IPS DF 19.7 (cell line): Measurements from ENCODE around the gene ALX4.

Experiments used
- DNase-seq: peaks from one replicate; pipeline ENCODE4 v3.0.0-alpha.2; 2013; ENCODE audit warnings: low read depth, low spot score

The ALX4 gene

DNA sequence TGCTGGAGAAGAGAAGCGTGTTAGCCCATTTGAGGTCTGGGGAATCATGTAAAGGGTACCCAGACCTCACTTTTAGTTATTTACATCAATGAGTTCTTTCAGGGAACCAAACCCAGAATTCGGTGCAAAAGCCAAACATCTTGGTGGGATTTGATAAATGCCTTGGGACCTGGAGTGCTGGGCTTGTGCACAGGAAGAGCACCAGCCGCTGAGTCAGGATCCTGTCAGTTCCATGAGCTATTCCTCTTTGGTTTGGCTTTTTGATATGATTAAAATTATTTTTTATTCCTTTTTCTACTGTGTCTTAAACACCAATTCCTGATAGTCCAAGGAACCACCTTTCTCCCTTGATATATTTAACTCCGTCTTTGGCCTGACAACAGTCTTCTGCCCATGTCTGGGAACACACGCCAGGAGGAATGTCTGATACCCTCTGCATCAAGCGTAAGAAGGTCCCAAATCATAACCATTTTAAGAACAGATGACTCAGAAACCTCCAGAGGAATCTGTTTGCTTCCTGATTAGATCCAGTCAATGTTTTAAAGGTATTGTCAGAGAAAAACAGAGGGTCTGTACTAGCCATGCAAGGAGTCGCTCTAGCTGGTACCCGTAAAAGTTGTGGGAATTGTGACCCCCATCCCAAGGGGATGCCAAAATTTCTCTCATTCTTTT lies 65.2 kb downstream of the ALX4 start:
- no peak for DNase-seq

DNA sequence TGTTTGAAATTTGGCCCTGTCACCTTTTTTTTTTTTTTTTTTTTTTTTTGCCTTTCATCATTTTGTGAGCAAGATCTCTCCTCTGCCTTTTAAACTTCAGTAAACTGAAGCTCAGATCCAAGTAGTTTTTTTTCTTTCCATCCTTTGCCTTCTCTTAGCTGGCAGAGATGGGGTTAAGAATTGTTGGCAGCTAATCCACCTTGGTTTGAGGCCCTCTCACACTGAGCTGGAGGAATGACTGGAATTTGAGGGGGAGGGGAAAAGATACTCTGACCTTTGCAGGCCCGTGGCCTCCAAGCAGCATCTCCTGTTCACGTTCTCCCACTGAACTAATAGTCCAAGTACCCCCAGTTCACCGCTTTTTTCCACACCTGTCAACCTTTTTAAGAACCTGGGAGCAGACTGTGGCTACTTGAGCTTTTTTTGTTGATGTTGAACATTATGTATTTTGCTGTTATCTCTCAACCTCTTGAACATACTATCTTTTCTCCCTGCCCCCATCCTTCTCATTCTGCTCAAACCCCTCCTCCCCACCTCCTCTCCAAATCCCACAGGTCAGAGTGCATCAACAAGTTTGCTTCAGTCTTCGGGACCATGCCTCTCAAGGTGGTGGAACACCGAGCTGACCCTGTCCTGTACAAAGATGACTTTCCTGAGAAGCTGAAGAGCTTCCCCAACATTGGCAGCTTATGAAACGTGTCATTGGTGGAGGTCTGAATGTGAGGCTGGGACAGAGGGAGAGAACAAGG lies 66.2 kb downstream of the ALX4 start:
- peak; percentile 92 for DNase-seq

DNA sequence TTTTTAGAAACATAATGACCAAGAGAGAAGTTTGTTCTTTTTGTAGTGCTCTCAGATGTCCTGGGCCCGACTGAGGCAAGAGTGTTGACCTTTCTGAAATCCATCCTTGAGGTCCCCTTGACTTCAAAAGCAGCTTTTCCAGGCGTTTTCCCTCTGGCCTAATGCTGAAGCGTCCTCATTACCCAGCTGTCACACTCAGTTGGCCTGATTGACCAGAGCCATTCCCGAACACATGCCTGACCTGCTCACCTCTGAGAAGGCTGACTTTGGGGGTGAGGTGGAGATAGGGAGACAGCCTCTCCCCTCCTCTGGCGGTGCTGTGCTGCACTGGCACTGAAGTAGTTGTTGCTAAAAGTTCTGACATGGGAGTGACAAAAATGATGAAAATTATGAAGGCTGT lies 66.9 kb downstream of the ALX4 start:
- DNase-seq: no peak

DNA sequence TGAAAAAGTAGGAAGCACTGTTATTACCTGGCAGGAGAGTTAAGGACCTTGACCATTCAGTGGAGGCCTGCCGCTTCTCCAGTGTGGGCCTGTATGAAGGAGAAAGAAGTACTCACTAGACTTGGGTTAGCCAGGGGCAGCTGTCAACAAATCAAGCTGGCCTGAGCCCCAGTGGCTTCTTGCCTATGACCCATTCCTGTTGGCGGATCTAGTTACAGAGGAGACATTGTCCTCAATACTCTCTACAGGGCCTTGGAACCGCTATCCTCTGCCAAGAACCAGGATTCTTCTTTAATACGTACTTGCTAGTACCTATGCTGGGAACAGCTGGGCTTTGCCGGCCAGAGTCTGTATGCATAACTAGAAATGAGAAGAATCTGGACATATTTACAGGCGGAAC lies 68.1 kb downstream of the ALX4 start:
- DNase-seq: no peak

DNA sequence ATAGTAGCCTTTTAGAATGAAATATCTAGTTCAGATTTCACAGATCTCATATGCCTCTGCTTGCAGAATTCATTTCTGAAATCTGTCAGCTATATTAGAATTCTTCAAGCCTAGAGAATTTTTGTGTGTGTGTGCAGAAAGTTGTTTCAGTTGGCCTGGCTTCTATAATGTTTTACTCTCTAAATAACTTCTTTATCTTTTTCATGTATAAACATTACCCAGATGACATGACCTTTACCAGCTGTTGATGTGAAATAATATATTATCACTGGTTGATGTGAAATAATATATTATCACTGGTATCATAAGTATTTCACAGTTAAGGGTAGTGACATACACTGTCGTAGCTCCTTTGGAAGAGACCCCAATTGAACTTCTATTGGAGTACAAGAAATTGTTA lies 72.8 kb downstream of the ALX4 start:
- no peak for DNase-seq

DNA sequence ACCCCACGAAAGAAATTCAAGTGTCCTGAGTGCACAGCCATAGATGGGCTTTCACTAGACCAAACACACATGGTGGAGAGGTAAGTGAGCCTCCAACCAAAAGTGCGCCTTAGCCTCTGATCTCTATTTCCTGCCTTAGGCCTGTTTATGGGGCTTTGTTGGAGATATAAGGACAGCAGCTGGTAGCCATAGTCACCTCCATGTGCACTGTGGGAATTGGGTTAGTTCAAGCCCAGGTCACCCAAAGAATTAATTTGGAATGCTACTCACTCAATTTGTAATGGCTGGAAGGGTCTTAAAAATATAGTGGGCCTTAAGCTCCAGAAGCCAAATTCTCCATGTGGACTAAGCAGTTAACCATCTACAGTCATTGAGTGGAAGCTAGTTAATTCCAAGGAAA lies 73.6 kb downstream of the ALX4 start:
- no peak for DNase-seq

DNA sequence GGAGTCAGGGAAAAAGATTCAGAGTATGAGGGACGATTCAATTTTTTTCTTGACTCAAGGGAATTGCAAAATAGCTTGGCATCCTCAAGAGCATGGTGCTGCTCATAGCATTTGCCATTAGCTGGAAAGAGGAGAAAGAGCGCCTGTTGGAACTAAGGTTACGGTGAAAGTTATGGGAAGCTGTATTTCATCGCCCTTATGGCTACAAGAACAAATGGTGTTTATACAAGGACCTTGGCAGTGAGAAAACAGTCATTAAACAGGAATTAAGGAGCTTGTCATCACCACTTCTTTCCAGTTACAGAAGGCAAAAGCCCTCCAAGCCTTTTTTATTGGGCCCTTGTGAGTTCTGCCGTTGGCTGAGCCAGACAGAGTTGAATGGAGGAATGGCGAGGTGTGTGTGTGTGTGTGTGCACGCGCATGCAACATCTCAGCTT lies 74.2 kb downstream of the ALX4 start:
- DNase-seq: no peak

DNA sequence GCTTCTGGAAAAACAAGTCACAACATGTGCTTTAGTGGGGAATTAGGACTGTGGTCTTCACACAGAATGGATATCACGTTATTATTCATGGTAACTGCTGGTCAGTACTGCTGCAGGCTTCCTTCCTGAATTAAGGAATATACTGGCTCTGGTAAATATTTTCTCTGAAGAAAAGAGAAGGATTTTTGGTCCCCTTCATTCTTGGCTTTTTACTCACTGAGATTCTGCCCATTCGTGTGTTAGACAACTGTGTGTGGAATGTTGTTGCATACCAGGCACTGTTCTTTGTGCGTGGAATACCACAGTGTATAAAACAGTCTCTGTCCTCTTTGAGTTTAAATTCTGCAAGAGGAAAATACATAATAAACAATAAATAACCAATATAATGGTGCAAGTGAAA lies 80.3 kb downstream of the ALX4 start:
- DNase-seq: no peak

DNA sequence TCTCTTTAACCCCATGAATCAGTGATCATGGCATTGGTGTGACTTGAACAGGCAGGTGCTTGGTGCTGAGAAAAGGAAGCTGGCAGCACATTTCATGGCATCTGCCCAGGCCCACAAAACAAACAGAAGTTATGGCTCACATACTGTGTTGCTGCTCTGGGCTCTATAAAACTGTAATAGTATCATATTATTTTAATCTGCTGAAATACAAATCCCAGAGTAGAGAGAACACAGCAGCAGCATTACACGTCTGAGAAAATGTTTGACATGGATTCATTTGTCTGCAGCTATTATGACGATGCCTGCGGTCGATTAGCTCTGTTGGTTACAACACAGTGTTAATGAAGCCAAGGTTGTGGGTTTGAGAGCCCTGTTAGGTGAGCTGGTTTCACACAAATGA lies 80.8 kb downstream of the ALX4 start:
- no peak for DNase-seq

DNA sequence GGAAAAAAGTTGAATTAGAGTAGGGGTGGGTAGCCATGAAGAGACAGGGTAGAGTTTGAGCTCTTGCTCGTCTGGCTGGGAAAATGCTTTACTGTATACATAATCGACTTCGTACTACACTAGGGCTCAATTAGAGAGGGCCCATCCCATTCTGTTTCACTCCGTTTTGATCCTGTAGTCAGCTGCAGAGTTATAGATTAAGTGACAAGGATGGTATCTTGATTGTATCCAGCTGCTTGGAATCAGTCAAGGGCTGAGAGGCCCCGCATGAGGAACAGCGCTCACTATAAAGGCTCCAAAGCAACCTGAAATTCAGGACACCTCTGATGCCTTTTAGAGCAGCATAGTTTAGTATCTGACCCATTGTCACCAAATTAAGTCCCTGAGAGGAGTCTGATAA lies 81.6 kb downstream of the ALX4 start:
- DNase-seq: no peak

DNA sequence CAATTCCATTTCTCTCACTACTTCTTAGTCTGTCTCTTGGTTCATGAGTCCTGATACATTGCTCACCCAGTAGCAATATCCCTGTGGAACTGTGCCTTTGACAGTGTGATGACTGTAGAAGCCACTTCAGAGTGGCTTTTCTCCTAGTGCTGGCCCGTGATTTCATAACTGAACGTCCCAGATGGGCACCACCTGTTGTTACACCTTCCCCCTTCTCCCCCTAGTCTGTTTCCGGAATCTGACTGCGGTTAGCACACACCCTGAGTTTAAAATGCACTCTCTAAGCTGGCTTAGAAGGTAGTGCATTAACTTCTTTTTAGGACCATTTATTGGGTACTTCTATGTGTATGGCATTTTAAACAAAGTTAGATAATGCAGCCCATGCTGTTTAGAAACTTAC lies 83.0 kb downstream of the ALX4 start:
- DNase-seq: no peak

DNA sequence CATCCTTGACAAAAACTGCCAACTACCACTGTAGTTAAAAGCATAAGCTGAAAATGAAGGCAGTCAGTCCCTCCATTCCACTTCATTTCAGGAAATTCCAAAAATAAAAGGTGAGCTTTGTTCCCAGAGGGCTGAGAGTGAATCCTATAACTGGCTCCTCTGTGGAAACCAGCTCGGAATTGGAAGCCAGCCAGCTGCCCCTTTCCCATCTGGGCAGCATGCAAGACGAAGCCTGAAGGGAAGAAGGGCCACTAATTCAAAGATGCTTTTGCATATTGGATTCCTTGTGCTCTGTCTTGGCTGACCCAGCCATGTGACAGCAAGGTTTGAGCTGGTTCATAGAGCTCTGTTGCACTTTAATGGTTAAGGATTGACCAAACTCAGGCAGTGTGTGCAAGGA lies 83.4 kb downstream of the ALX4 start:
- DNase-seq: no peak

DNA sequence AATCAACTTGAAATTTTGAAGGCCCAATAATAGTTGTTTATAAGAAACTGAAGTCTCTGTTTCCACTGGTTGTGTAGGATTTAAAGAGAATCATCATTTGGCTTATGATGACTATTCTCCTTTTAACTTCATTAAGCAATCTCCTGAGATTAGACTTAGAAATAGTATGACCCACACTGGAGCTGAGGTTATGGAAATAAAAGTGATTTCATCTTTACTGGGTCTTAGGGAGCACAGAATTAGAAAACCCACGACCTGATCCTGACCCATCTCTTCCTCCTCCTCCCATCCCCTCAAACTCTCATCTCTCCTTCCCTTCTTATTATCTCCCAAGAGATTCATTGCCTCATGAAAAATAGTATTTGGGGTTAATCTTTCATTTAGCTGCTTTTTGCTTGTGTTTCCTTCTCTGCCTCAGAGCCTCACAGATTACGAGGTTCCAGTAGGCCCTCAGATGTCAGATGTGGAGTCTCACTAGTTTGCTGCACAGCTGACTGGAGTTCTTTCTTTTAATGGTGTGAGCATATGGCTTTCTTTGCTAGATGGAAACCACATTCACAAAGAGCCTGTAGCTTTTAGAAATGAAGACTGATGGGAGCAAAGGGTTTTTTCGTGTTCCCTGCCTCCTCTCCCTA lies 85.0 kb downstream of the ALX4 start:
- no peak for DNase-seq

DNA sequence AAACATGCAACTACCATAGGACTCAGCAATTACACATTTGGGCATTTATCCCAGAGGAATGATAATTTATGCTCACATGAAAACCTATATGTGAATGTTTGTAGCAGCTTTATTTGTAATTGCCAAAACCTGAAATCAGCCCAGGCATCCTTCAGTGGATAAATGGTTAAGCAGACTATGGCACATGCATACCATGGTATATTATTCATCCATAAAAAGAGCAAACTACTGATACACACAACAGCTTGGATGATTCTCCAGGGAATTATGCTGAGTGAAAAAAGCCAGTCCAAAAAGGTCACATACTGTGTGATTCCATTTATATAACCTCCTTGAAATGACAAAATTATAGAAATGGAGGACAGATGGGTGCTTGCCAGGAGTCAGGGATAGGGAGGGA lies 86.7 kb downstream of the ALX4 start:
- no peak for DNase-seq

DNA sequence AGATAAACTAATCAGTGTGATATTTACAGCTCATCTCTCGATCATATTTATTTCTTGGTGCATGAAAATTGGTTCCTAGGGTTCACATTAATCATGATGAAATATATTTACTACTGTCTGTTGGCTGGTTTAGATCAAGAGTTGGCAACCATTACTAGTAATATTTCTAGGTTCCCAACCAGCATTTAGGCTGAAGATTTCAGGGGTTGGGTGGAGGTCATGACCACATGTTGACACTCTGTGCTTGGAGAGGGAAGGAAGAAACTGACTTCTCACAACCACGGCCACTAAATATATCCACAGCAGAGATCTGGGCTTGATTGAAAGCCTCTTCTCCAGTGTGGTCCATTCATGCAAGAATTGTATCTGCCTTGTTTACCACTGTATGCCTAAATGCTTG lies 87.9 kb downstream of the ALX4 start:
- no peak for DNase-seq

DNA sequence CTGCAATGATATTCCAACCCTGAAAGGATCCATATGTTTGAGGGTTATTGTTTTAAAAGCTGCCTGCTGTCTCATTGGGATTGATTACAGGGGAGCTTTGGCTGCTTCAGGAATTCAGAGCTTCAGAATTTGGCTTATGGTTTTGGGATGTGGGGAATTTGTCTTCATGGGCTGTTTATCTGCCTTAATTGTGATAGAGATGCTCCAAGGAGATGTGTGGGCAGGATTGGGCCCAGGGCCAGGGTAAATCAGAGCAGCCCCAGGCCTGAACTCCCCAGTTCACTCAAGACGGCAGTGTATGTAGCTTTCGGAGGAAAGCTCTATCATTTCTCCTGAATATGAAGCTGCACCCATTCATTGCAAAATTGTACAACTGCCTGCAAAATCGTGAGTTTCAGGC lies 88.5 kb downstream of the ALX4 start:
- DNase-seq: no peak

DNA sequence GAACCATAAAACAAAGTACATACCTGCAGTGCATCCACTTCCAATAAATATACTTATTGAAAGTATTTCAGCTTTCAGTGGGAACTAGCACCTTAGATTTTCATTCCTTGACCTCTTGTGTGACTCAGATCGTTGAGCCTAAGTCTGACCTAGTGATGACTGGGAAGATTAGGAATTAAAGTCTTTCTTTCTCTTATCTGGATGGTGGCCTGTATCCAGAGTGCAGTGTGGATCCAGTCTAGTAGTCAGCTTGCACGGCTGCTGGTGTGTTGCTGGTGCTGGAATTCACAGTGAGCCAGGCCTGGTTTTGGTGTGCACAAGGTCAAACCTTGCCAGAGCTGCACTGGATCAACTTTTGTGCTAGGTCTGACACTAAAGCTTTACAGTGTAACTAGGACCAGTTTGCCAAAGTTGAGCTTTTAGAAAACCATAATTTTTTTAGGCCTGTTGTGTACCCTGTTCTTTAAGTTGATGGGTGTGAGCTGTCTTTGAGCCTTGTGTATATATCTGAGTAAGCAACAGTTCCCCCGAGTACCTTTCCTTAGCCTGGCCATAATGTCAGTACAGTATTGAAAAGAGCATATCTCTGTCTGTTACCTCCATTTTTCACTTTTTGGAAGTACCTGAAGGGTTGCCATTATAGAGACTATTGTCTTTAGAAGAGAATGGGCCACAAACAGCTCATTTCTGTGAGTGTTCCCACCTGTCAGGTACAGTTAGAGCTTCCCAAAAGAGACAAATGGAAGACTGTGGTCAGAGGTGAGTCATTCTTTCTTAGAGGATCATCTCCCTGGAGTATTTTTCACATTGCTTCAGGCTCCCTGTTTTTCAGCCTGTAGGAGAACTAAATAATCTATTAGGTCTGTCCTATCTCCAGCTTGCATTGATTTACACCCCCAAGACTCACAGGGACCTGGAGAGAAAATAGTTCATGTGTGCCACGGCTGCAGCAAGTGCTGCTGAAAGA lies 89.8 kb downstream of the ALX4 start:
- DNase-seq: no peak

DNA sequence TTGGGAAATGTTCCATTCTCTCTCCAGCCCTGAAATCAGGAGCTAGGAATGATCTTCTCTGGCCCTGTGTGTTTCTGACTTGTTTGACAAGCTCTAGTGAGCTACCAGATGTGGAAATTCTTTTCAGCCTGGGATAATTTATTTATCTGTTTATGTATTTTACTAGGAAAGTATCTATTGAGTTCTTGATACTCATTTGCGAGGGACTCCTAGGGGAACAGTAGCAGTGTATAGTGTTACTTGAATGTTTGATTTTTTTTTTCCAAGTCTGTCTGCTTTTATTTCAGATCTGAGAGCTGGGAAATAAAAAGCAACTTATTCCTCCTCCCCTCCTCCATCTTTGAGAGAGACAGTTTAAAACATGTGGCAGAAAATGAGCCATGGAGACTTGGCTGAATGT lies 92.5 kb downstream of the ALX4 start:
- no peak for DNase-seq

DNA sequence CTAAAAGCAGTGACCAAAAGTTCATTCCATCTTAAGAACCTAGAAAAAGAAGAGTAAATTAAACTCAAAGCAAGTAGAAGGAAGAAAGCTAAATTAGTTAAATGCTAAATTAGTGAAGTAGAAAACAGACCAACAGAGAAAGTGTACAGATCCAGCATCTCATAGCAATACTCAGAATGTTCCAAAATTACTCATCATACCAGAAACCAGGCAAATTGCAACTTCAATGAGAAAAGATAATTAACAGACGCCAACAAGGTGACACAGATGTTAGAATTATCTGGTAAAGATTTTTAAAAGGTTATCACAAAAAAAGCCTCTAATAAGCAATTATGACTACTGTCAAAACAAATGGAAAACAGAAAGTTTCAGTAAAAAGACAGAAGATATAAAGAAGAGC lies 96.8 kb downstream of the ALX4 start:
- DNase-seq: no peak

DNA sequence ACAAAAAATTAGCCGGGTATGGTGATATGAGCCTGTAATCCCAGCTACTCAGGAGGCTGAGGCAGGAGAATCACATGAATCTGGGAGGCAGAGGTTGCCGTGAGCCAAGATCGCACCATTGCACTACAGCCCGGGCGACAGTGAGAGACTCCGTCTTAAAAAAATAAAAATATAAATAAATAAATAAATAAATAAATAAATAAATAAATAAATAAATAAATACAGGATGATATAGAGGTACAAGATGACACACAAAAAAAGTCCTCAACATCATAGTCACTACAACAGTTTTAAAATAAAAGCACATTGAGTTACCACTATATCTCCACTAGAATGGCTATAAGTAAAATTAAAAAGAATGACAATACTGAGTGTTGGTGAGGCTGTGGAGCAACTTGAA lies 97.8 kb downstream of the ALX4 start:
- DNase-seq: no peak
